H7 (cell line): ENCODE measurements around the gene RAB11FIP2. TPM values are rescaled to one million over a fixed set of nuclear protein-coding genes. Genes with fewer than 3 reads are reported as not detected.

Source experiments
- DNase-seq: peaks from one replicate; pipeline ENCODE4 v3.0.0; 2012
- H3K27me3 ChIP-seq: 2 replicates; pipeline ENCODE4 v1.6.0; 2011; ENCODE audit warnings: mild to moderate bottlenecking, low read length; ENCODE audit not compliant: control insufficient read depth, insufficient read depth
- H3K36me3 ChIP-seq: replicated peaks from 2 replicates; pipeline ENCODE4 v1.5.1; 2011; ENCODE audit warnings: low read length; ENCODE audit not compliant: control insufficient read depth, insufficient read depth
- H3K4me3 ChIP-seq: 2 replicates; pipeline ENCODE4 v1.5.1; 2011; ENCODE audit warnings: low read depth, mild to moderate bottlenecking, control low read depth, low read length, moderate library complexity; ENCODE audit not compliant: insufficient read depth
- total RNA-seq: library from RNA; depleted of rRNA; stranded (reverse); fragments of >200 nt; shearing (Covaris generic); gene quantifications from 2 replicates; pipeline ENCODE4 v1.2.3, GENCODE V29; 2014

The RAB11FIP2 gene
- total RNA-seq, 1 experiment from 2014 or later: 9.6 TPM

DNA sequence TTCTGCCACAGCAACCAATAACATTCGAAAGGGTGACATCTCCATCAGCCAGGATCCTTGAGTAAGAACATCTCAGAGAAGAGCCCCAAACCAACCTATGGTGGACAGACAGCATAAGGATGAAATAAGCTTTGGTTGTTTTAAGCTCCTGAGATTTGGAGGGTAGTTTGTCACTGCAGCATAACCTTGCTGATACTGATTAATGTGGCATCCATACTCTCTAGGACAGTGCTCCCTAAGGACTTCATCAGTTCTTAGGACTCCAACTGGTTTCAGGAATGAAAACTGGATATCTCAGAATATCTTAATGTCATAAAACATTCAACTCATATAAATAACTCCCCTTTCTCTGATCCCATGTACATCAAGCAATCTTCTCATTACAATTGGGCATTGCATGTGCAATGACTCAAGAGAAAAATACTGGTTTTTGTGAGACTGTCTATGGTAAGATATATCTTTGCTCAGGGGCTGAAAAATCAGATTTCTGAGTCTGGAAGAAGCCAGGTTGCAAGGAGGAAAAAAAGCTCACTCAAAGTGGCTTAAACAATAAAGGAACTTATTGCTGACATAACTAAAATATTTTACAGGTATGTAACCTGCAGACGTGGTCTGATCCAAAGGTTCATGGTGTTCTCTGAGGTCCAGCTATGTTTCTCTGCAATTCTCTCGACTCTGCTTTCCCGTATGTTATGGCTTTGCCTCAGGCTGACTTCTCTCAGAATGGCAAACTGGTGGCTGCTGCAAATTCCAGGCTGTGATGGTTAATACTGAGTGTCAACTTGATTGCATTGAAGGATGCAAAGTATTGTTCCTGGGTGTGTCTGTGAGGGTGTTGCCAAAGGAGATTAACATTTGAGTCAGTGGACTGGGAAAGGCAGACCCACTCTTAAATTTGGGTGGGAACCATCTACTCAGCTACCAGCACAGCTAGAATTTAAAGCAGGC, 65.7 kb downstream of the RAB11FIP2 start:
- no peaks in the 10 kb centered on the region for H3K27me3 ChIP-seq
- no peaks in the 10 kb centered on the region for H3K36me3 ChIP-seq
- no peak for DNase-seq
- no peak overlapping the region for H3K4me3 ChIP-seq

DNA sequence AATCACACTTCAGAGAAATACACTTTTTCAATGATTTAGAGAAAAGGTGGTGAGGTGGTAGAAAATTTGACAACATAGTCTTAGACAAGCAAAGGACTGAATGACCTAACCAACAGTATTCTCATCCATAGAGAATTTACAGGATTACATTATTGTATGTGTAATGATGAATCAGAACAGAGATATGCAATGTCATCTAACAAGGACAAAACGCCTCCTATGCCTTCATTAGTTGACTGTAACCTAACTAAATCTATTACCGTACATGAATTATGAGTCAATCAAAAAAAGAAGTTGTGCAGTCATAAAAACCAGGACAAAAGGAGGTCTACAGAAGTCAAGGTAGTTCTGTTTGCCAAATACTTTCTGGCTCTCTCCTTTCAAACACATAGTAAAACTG, 66.5 kb downstream of the RAB11FIP2 start:
- DNase-seq: no peak
- H3K27me3 ChIP-seq: no peaks in the 10 kb centered on the region
- no peak overlapping the region for H3K4me3 ChIP-seq
- no peaks in the 10 kb centered on the region for H3K36me3 ChIP-seq

DNA sequence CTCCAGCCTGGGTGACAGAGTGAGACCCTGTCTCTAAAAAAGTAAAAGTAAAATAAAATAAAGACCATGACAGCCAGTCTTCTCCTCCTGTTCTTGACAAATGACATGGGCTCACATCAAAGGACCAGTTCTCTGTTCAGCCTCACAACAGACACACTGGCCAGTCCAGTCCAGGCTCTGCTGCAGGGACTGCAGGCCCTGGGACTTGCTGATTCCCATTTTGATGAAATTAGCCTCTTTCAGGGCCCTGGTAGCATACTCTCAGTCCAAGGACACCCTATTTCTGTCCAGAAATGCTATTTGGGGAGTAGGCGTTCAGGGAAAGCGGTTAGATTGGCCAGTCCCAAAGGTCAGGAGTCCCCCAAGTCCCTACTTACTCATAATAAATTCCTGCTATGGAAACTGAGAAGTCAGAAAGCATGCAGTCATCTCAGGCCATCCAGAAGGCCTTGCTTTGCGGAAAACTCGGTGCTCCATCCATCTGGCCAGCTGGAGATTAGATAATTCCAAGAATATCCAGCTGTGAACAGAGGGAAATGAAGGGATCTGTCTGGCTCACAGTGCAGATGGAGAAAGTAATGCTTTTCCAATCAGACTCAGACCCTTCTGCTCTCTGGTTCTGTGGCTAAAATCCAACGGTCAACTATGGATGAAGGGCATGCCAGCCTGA, 74.4 kb downstream of the RAB11FIP2 start:
- DNase-seq: no peak
- H3K27me3 ChIP-seq: no peaks in the 10 kb centered on the region
- no peak overlapping the region for H3K4me3 ChIP-seq
- H3K36me3 ChIP-seq: no peaks in the 10 kb centered on the region

DNA sequence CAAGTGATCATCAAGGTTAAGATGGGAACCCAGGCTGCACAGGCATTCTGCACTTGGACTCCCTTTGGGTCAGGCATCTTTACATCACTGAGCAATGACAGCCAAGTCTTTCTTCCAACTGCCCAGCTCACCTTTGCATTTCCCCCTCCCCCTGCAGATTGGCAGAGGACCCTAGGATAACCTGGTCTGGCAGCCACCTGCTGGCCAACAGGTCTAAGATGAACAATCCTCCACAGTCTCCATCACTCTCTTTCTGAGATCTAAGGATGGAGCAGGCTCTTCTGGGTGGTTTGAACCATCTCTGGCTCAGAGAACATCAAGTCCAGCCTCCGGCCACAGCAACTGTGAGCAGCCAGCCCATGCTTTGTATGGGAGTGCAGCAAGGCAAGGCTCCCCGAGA, 75.8 kb downstream of the RAB11FIP2 start:
- Histone ChIP-seq H3K36me3 (no peaks in the 10 kb centered on the region), H3K27me3 (no peaks in the 10 kb centered on the region)
- no peak for DNase-seq

DNA sequence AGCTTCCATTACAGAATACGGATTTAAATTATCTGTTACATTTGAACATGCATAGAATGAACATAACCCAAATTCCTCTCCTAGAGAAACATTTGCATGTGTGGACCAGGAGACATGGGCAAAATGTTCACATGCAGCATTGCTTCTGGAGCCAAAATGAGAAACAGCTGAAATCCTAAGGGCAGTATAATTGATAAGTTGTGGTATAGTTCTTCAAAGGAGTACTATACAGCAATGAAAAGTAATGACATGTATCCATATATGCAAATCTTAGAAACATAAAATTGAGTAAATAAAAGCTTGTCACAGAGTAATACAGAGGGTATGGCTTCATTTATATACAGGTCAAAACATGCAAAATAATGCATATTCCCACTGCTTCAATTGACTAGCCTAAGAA, 77.1 kb downstream of the RAB11FIP2 start:
- no peak overlapping the region for H3K4me3 ChIP-seq
- no peaks in the 10 kb centered on the region for H3K27me3 ChIP-seq
- H3K36me3 ChIP-seq: no peaks in the 10 kb centered on the region
- DNase-seq: no peak

More for the DNA sequence above, 75.8 kb downstream of the RAB11FIP2 start:
- H3K4me3 ChIP-seq: no peak overlapping the region

DNA sequence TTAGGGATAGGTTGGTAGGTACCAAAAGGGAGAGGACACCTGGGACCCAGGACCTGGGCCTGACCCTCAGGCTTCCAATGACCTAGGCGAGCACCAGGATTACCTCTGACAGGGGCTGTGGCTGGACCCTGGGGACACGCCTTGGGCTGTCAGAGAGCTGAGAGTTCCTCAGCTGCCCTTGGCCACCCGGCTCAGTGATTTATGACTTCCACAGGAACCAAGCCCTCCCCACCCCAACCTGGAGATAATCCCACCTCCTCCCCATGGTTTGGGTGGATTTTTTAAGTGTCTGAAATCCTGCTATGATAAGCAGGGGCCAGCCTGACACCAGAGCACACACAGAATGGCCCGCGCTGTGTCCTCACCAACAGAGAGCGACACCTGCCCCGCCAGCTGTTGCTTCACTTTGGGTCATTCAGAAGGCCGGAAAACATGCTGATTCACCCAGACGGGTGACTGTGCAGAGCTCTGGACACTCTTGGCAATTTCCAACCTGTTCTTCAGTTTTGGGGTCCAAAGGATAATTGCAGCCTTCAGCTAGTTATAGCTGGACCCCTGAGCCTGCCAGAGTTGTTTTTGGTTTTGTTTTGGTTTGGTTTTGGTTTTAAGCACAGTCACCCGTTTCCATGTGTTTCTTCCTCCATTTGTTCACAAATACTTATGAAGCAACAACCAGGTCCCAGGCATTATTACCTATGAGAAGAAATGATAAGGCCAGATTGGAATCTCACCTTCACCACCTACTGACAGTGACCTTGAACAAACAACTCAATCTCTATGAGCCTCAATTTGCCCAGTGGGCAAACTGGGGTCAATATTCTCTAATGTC, 78.2 kb downstream of the RAB11FIP2 start:
- DNase-seq: no peak
- H3K4me3 ChIP-seq: no peak overlapping the region
- H3K27me3 ChIP-seq: no peaks in the 10 kb centered on the region
- H3K36me3 ChIP-seq: no peaks in the 10 kb centered on the region

DNA sequence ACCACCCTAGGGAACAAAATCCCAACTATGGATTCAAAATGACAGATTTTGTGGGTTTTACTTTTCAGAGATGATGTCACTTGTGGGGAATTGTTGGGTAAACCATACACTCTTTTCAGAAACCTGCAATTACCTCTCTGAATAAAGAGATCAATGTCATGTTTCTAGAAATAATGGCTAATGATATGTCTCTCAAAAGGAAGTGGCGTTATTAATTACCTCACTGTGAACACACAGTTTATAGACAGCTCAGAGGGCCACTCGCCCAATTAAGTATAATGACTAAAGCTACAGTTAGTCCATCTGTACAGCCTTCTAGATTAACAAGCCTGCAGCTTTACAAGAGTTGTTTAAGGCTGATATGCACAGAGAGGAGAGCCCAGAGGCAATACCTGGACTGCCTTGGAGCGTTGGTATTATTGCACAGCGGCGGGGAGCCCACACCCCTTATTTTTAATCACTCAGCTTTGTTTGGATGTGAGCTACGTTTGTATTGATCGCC, 79.5 kb downstream of the RAB11FIP2 start:
- Histone ChIP-seq H3K4me3 (no peak overlapping the region), H3K36me3 (no peaks in the 10 kb centered on the region), H3K27me3 (no peaks in the 10 kb centered on the region)
- DNase-seq: no peak

DNA sequence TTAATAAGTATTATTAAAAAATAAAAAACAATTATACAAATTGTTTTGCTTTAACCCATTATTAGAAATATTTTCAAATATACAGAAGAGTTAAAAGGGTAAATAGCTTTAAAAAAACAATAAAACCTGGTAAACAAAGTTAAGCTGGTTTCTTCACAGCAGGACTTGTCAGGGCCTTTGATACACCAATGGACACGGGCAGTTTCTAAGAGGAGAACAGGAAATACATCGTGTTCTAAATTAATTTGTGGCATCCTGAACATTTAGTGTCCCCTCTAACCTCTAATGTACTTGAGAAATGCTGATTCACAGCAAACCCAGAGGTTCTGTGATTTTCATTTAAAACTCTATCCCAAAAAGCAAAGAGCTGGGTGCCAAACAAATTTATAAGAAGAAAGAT, 80.8 kb downstream of the RAB11FIP2 start:
- no peaks in the 10 kb centered on the region for H3K27me3 ChIP-seq
- no peak overlapping the region for H3K4me3 ChIP-seq
- no peaks in the 10 kb centered on the region for H3K36me3 ChIP-seq
- no peak for DNase-seq

DNA sequence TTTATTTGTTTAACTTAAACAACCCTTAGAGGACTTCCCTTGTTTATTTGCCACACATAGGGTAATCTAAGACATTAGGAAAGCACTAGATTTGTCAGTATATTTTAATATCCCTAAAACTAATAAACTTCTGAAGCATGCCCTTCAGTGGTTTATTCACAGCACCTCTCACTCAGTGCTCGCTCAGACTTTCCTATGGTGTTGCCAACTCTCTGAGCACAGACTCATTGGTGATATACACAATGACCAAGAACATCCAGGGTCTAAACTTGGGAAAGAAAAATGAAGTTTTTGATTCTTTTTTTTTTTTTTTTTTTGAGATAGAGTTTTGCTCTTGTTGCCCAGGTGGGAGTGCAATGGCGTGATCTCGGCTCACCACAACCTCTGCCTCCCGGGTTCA, 82.2 kb downstream of the RAB11FIP2 start:
- H3K27me3 ChIP-seq: no peaks in the 10 kb centered on the region
- H3K36me3 ChIP-seq: no peaks in the 10 kb centered on the region
- DNase-seq: no peak
- H3K4me3 ChIP-seq: no peak overlapping the region

DNA sequence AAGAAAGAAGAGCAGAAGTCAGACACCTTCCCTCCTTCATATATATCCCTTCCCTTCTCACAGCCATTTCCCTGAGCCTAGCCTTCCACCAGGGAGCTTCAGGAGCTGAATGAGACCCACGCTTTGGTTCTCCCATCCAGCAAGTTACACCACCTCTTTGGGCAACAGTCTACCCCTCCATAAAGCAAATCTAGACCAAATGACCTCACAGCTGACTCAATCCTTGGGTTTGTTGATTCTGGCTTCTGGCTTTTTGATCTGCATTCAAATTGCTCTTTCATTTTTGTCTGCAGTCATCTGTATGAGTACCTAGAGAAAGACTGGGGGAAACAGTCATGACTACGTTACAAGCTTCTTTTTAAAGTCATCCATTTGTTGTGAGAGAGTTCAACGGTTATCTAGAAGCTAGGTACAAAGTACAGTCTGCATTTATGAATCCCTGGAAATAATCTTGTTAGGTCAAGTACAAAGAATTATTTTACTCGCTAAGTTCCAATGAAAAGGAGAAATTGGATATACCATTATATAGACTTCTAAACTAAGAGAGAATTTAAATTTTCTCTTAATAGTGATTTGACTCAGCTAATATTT, 86.3 kb downstream of the RAB11FIP2 start:
- no peak overlapping the region for H3K4me3 ChIP-seq
- no peaks in the 10 kb centered on the region for H3K27me3 ChIP-seq
- no peak for DNase-seq
- H3K36me3 ChIP-seq: no peaks in the 10 kb centered on the region

DNA sequence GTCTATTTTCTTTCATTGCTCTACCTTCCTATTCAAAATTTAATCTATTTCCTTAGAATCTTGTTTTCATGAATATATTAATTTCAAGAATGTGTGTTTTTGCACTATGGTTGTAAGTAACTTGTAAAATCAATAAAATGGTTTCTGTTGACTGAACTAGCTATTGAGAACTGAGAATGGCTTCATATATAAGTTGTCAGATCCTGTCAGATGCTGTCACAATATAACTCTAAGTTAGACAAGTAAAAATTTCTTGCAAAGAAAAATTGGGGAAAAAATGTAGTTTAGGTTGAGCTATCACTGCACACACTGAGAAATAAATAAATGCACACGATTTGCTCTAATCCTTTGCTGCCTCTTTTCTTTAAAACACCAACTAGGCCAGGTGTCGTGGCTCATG, 89.8 kb downstream of the RAB11FIP2 start:
- no peak overlapping the region for H3K4me3 ChIP-seq
- DNase-seq: no peak
- no peaks in the 10 kb centered on the region for H3K36me3 ChIP-seq
- H3K27me3 ChIP-seq: no peaks in the 10 kb centered on the region

DNA sequence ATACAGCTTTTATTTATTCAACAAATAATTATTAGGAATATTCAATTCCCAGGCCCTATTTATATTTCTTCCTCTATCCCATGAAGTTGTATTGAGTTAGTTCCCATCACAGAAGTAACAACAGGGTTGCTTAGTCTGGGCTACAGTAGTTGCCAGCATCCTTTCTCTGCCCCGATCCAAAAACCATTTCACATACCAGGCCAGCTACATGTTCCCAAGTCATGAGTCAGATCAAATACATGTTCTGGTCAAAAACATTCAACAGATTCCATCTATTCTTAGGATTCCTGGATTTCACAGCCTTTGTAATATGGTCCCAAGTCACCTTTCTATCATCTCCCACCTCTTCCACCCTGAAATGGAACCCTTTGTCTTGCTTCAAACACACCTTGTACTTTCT, 91.6 kb downstream of the RAB11FIP2 start:
- H3K36me3 ChIP-seq: no peaks in the 10 kb centered on the region

More for the DNA sequence above, 91.6 kb downstream of the RAB11FIP2 start:
- Histone ChIP-seq H3K27me3 (no peaks in the 10 kb centered on the region), H3K4me3 (no peak overlapping the region)
- no peak for DNase-seq
